NCI-H2196 treated with DMSO at 0.1 percent for 48 hours (cell line): Measurements from ENCODE around the gene MIER2.

Source experiments
- DNase-seq: peaks from one replicate; lab custom pipeline; 2025; ENCODE audit not compliant: unreplicated experiment; lab: John Stamatoyannopoulos, UW

Gene MIER2

DNA sequence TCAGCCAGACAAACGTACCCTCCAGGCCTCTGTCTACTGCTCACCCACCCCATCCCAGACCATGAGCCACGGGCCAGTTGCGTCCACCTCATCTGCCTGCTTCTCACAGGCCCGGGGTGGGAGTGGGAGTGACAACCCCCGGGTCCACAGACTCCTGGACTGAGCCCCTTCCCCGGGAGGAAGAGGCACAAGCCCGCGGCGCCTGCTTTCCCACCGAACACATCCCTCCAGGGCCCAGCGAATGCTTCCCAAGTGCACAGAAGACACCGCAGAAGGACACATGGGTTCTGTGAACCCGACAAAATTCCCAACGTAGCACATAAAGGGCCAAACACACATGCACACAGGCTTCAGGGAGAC is 35.4 kb downstream of the MIER2 start:
- no peak for DNase-seq

DNA sequence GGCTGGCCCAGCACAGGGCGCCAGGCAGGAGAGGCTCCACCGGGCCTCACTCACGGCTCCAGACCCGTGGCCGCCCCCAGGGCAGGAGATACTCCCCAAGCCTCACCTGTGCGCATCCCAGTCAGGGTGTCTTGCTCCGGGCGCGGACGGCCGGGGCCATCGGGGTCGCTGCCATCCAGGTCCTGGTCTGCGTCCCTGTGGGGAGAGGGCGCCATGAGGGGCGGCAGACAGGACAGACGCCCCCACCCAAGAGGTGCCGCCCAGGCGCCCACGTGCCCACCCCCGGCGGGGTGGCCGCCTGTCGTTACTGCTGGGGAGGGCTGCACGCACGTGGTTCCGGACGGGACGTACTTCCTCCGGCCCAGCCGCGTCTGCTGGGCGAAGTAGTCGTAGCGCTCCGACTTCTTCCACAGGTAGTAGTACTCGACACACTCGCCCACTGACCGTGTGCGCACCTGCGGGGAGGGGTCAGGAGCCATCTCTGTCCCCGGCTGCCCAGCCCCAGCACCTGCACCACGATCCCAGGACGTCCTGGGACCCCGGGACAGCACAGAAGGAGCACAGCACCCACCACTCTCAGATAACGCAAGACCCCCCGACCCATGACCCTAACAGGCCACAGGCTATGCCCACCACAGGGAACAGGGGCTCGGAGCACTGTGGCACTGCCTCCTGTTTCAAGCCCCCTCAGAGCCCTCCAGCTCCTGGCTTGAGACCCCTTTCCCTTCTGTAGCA is 36.0 kb downstream of the MIER2 start:
- no peak for DNase-seq

DNA sequence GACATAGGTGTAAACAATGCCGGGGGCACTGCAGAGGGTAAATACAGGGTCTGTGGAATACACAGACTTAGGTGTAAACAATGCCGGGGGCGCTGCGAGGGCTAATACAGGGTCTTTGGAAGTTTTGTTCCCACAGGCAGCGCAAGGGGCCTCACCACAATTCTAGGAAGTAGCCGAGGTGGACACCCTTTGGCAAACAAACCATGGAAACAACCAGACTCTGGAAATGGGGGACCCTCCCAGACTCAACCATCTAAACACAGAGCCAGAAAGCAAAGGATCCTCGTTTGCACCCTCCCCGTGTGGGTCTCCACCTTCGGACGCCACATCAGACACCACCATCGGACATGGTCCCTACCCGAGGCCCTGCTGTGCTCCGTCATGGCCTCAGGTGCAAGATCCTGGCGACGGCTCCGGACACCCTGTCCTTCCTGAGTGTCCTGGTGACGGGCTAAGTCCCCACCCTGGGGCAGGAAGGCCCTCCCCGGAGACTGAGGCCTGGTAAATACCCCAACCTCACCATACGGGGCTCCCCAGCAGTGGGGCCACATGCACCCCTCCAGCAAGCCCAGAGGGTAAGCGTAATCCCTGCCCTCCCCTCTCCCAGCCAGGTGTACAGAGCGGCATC is 36.7 kb downstream of the MIER2 start:
- no peak for DNase-seq

DNA sequence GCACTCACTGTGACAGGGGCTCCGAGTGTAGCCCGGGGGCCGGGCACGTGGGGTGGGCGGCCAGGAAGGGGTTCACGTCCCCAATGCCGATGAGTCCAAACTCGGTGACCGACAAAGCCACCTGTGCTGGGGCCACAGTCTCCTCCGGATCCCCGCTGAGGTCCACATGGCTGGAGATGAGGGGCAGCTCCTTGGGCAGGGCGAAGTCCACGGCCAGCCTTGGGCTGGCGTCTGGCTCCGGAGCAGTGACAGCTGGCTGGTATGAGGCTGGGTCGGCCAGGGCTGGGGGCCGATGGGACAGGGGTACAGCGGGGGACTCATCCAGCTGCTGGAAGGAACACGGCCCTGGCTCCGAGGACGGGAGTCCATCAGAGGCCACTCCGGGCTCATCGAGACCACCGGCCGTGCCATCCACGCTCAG is 37.5 kb downstream of the MIER2 start:
- no peak for DNase-seq

DNA sequence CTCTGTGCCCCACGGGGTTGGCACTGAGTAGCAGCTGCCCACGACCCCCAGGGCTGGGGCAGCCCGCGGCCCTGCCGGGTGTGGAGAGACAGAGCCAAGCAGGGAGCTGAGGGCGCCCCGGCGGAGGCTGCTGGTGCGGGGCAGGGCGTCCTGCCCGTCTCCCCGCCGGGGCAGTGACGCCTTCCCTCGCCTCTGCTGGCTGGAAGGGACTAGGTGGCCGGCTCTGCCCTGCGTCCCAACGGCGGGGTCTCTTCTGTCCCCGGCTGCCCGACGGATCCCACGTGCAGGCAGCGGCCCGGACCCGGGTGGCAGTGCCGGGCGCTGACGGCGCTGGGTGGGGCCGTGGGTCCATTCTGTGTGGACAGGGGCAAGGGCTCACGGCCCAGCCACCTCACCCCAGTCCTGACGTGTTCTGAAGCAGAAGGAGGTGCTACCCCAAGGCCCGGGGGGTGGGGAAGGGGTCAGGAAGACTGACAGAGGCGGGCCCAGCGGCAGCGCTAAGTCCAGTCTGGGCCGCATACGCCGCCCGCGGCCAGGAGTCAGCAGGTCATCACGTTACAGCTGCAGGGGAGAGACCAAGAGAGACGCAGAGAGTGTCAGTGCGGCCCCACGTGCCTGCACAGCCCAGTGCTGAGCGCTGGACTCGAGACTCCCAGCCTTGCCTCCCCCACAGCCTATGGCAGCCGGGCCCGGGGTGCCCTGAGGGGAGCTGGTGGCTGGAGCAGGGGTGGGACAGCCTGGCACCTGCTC is 38.3 kb downstream of the MIER2 start:
- no peak for DNase-seq

DNA sequence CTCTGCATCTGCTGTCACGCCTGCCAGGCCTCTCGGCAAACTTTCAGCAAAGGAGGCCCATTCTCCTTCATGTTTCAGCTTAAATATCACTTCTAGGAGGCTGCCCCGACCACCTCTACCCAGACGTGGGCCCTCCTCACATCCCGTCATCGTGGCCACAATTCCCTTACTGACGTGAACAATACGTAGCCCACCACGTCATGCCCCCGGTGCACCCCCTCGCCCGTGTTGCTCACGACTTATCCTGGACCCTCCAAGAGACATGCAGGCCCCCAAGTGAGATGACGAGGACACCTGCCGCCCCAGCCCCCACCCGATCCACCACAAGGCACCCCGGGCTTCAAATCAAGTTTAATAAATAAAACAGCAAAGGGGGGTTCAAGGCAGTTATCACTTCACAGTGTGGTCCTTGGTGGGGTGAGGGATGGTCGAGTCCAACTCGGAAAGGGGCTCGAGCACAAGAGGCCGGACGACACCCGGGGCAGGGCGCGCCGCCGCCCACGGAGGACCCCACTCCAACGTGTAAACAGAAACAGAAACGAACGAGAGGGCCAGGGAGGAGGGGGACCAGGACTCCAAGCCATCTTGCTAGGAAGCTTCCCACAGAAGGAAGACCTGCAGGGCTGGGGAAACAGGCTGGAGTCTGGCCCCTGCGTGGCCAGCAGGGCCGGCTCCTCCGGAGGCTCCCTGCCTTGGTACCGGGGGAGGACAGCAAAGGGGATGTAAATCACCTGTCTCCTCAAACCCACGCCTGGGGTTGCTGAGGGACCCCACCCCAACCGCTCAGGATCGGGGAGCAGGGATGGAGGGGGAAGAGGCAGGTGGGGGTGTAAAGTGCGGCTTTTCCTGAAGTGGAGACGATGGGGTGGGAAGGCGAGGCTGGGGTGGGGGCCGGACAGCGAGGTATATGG is 39.1 kb downstream of the MIER2 start:
- DNase-seq: no peak

DNA sequence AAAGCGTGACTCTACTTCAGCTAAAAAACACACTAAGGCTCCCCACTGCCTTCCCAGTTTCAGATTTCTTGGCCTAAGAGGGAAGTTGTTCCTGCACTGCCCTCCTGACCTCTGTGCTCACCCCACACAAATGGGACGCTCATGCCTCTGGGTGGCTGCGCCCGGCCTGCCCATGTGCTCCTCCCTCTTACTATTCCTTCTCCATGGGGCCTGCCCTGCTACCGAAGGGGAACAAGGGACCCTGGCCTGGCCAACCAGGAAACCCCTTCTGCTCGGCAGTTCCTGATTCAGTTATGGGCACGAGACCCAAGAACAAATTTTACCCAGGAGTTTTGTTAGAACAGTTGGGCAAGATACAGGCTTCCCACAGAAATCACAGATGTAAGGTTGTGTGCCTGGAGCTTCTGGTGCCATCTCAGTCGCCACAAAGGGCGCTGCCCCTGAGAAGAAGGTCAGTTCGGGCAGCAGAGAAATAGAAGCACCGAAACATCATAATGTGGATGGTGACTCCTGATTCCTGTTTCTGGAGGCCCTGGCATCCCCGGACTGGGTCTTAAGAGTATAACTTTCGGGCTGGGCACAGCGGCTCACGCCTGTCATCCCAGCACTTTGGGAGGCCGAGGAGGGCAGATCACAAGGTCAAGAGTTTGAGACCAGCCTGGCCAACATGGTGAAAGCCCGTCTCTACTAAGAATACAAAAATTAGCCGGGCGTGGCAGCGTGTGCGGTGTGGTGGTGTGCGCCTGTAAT is 47.9 kb downstream of the MIER2 start:
- no peak for DNase-seq

DNA sequence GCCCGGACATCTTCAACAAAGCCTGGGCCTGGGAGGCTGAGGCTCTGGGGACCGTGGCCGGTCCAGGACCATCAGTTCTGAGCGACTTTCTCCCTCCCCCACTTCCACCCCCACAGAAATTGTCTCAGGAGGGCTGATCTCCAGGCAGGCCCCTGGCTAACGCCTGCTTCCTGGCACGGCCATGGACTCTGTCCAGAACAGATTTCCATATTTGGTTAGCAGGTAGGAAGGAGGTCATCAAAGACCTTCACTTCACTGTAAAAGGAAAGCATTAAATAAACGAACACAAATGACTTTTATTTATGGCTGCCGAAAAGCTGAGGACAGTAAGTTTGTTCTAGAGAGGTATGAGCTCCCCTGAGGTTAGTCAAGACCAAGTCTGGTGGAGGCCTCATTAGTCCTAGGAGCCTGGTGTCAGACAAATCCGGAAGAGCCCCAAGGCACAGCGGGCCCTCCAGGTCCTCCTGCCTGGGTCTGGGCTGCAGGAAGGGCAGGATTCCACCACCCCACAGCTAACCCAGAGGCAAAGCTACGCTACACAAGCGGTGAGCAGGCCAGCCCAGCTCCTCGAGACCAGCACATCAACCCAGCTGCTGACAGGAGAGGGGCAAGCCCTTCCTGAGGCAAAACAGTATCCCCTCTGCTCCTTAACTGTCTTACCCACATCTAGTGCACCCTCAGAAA is 48.8 kb downstream of the MIER2 start:
- peak; percentile 26 for DNase-seq

DNA sequence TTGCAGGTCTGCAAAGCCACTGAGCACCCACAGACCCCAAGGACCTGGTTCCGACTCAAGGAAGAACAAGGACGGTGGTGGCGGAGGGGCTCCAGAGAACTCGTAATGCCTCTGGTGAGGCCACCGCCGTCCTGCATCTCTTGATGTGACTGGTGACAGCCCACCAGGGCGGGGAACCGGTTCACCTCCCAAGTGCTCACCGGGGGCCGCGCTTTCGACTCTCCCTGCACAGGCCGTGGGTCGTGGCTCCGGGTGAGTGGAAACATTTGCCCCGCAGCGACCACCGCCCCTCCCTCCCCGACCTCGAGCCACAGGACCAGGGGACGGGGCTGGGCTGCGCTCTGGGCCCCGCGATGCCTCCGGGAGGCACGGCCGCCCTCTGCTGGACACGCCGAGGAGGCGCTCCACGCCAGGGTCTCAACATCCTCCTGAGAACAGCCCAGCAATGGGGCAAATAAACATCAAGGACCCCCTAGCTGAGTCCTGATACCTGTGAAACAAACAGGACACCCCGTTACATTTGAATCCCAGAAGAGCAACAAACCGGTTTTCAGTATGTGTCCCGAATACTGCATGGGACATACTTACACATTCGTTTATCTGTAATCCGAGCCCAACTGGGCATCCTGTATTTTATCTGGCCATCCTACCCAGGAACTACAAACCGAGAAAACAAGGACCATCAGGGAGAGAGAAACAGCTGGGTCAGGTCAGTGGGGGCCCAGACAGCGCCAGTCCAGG is 49.5 kb downstream of the MIER2 start:
- DNase-seq: no peak

DNA sequence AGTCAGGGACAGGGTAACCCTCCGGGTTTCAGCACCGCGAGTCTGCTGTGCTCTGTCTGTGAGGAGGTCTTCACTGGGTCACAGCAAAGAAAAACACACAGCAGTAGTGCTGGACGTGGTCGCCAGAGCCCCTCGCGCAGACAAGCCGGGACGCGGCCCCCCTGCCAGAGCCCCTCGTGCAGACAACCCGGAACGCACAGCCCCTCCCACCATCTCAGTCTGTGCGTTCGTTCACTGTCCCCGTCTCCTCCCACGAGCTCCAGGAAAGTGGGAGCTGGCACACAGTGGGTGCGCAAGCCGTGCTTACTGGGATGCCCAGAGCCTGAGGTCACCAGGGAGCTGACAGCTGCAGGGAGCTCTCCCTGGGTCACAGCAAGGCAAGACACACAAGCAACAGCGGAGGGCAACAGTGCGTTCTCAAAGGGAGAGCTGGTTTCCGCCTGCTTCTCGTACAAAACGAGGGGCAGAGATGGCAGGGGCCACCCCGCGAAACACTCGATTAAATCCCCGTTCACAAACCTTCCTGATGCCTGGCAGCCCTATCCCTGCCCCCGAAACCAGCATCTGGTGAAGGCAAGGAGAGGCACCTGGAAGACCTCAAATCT is 50.2 kb downstream of the MIER2 start:
- DNase-seq: no peak

DNA sequence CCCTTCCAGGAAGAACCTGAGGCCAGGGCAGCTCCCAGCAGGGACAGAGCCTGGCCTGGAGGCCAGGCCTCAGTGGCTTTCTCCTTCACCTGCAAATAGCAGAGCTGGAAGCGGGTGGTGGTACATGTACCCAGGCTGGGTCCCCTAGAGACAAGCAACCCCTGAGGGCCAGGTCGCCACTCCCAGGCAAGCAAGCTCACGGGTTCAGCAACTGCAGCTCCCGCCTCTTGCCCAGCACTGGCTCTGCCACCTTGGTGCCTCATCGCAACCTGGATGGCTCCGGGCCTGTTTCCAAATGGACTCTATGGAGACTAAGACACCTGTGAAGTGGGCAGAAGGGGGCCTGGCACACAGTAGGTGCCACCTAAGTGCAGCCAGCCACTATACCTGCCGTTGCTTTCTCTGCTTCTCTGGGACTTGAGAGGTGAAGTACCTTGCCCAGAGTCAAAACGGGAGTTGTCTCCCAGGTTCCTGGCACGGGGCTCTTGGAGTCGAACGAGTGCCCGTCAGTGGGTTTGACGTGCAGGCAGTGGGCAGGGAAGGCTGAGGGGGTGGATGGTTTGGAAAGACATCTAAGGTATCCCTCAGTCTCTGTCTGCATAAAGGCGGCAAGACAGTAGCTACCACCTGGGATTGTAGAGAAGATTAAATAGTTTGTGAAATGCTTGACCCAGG is 51.0 kb downstream of the MIER2 start:
- DNase-seq: no peak

DNA sequence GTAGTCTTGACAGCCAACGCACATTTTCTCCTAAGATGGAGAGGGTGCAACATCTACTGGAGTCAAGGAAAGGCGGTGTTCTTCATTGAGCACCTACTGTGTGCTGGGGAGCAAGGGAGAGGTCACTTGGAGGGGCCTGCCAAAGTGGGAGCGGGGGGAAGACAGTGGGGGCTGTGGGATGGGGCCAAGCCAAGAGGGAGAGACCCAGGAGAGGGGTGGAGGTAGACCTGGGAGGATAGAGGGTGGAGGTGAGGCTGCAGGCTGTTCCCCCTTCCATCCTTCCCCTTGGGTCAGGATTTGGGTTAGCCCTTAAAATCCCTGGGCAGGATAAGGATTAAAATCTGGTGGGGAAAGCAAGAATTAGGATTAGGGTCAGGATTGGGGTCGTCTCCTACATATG is 51.6 kb downstream of the MIER2 start:
- DNase-seq: no peak

DNA sequence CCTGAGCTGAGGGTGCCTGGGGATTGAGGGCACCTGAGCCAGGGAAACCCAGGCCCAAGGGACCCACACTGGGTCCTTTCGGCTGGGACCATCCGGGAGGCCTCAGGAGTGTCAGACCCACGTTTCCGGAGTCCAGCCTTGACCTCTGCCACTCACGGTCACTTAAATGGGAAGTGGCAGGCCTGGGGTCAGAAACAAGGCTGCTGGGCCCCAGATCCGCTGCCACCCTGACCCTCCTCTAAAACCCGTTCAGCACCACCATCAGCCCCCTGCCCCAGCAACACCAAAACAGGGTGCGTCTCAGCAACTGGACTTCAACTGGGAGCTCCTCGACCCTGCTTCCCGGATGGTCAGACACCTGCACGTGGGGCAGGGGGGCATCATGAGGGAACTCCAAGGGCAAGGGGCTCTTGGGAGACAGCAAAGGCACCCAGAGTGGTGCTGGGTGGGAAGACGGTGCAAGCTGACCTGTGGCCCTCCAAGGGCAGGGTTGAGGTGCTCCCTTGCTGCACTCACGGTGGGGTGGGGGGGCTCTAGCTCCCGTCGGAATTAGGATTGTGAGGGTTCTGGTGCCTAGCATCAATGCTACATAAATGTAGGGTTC is 52.2 kb downstream of the MIER2 start:
- no peak for DNase-seq

DNA sequence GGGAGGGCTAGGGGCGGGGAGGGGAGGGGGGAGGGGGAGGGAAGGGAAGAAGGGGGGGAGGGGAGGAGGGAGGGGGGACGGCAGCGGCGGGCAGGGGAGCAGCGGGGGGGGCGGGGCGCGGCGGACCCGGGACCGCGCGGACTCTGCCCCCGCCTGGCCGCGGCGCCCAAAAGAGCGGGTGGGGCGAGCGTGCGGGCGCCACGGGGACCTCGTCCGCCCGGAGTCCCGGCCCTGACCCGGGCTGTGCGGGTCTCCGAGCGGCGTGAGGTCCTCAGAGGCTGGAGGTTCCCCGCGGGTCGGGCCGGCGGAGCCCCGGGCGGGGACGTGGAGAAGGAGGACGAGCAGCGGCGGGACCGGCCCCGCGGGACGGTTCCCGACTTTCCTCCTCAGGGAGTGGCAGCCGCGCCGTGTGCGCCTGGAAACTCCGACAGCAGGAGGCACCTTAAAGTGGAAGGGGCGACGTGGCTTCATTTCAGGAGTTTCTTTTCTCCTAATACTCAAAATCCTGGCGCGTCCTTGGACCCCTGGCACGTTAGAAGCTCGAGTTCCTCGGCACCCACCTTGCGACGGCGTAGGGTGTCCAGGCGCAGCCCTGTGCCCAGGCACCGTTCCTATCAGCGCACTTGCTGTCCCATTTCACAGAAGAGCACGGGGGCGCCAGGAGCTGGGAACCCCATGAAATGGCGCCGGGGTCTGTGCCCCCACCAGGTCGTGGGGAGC is 52.9 kb downstream of the MIER2 start:
- DNase-seq: no peak

DNA sequence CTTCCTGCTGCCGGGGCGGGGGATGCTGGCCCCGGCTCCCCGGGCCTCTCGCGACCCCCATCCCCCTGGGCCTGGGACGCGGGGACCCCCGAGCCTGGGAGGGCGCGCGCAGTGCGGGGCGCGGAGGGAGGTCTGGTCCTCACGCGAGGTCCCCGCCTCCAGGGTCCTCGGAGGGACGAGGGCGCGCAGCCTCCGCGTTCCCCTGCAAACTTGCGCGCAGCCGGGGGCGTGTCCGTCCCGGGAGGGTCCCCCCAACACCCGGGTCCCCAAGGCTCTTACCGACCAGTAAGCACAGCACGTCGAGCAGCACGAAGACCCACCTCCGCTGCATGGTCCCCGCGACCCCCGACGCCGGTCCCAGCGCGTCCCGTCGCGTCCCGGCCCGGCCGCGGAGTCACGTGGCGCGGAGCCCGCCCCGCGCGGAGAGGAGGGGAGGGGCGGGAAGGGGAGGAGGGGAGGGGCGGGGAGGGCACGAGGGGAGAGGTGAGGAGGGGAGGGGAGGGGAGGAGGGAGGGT is 53.5 kb downstream of the MIER2 start, which contains the start of gene PLPP2:
PLPP2 (minus strand) TSS at position 398 of the 516 bp plus-strand sequence; CDS start at position 331, 67 bp downstream.
- no peak for DNase-seq

DNA sequence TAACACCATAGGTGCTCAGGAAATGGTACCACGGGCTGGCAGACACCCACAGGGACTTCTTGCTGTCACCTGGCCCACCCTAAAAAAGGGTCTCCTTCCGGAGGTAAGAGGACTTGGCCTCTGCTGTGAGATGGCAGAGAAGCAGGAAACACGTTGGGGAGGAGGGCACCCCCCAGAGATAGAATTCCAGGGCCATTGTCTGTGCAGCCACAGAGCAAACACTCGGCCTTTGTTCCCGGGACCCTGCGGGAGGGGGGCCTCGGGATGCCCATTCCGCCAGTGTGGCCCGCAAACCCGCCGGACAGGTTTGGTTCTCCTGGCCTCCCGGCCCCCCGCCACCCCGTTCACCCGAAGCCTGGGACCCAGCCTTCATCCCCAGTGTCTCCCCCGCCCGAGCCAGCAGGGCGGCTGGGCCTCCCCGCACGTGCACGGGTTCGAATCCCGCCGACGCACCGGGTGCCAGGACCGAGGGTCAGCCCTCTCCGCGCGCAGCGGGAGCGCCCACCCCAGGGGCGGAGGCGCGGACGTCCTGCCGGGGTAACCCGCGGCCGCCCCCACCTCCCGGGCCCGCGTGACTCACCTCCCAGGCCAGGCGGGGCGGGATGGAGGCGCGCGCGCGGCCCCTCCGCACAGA is 54.1 kb downstream of the MIER2 start:
- DNase-seq: peak; percentile 78
